A549 treated with GW870086 at 1 μM for 4 hours (cell line): ENCODE data around the gene INO80C. TPM values are rescaled to one million over a fixed set of nuclear protein-coding genes. Genes with fewer than 3 reads are reported as not detected.

Source experiments
- total RNA-seq: library from RNA; stranded (reverse); fragments of 200-300 nt; extraction: Qiagen RNA extraction; gene quantifications from 5 replicates; pipeline ENCODE4 v1.2.3, GENCODE V29; 2022; ENCODE audit warnings: low read depth

INO80C gene, protein sequence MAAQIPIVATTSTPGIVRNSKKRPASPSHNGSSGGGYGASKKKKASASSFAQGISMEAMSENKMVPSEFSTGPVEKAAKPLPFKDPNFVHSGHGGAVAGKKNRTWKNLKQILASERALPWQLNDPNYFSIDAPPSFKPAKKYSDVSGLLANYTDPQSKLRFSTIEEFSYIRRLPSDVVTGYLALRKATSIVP
- 26.3 to 28.6 TPM (median 27.1 TPM) in 5 replicates for total RNA-seq

DNA sequence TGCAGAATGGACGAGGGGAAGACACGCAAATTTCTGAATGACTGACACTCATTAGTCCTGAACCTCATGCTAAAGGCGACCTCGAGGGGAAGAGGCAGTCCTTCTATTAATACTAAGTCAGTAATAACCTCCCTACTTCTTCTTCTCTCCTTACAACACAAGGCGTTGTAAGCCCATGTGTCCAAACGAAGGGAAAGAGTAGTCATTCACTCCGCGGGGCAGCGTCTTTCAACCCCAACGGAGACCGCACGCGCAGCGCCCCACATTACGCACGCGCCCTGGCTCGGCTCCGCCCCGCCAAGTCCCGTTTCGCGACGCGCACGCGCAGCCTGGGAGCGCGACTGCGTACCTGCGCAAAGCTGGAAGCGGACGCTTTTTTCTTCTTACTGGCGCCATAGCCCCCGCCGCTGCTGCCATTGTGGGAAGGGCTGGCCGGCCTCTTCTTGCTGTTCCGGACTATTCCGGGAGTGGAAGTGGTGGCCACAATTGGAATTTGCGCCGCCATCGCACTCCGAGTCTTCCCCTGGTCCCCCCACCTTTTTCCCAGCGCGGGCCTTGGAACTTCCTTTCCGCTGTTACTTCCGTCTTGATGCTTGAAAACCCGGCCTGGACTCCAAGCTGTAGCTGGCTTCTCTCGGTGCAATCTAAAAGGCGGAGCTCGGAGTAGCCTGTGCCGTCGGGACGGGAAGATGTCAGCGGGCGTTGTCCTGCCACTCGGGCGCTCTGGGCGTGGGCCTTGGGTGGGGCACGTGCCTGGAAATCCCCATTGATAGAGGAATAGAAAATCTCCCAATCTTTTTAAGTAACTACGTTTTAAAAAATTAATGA is at the start of gene INO80C:
Gene INO80C (minus strand): TSS at position 591 of the 828 bp plus-strand sequence. CDS start 86 bp downstream, at position 505.

Other genes with a start within 250 kb of the INO80C start
- 0.38 to 1.0 TPM (median 0.95 TPM) in 5 replicates for gene ZSCAN30, start 207.7 kb downstream of the INO80C start, total RNA-seq
- 9.2 to 14.1 TPM (median 12.3 TPM) in 5 replicates for gene ZNF24, start 153.5 kb downstream of the INO80C start, total RNA-seq
- 0.61 to 1.00 TPM (median 0.75 TPM) in 5 replicates for gene ZNF396, start 120.6 kb downstream of the INO80C start, total RNA-seq
- 59.7 to 78.1 TPM (median 75.5 TPM) in 5 replicates for gene GALNT1, start 83.8 kb upstream of the INO80C start, total RNA-seq